ENCODE data around the gene DNPEP.

- no peak for TF ChIP-seq YY1 (IDR thresholded peaks at IDR 0.05; ENCODE audit: insufficient read depth, insufficient read length)
- TF ChIP-seq ZNF274 (IDR thresholded peaks at IDR 0.05; ENCODE audit: low read depth, low read length), result no peak
- TF ChIP-seq SUZ12 (IDR thresholded peaks at IDR 0.05; ENCODE audit: extremely low read depth, insufficient read depth, insufficient read length), result no peak
Measured at GRCh38 chr2:219422952-219423534, 35.3 kb upstream of the DNPEP start.

All from NT2/D1 (cell line).